GM12891 (cell line): ENCODE data around the gene ELP5.

ENCODE experiments used
- PAX5 ChIP-seq: IDR thresholded peaks from 2 replicates; pipeline ENCODE4 v1.6.1; 2011; ENCODE audit warnings: low read length, moderate library complexity, mild to moderate bottlenecking; ENCODE audit not compliant: insufficient read depth, severe bottlenecking
- POLR2A ChIP-seq: IDR thresholded peaks from 2 replicates; pipeline ENCODE4 v1.6.1; 2011; ENCODE audit warnings: low read depth, low read length, control low read depth
- POLR2AphosphoS5 ChIP-seq: IDR thresholded peaks from 2 replicates; pipeline ENCODE4 v1.6.1; 2011; ENCODE audit warnings: low read depth, low read length, control low read depth
- POU2F2 ChIP-seq: IDR thresholded peaks from 2 replicates; pipeline ENCODE4 v1.6.1; 2011; ENCODE audit warnings: low read depth, mild to moderate bottlenecking, control low read depth, low read length, moderate library complexity
- SPI1 ChIP-seq: IDR thresholded peaks from 2 replicates; pipeline ENCODE4 v1.6.1; 2011; ENCODE audit warnings: low read depth, low read length, control low read depth
- TAF1 ChIP-seq: IDR thresholded peaks from 2 replicates; pipeline ENCODE4 v1.6.1; 2011; ENCODE audit warnings: low read depth, low read length, control low read depth

- no peak for TF ChIP-seq POLR2AphosphoS5
- TF ChIP-seq POLR2A = no peak
- TF ChIP-seq SPI1 = no peak
- no peak for TF ChIP-seq TAF1
- no peak for TF ChIP-seq POU2F2
- TF ChIP-seq PAX5 = no peak
Observed at GRCh38 chr17:7205561-7205960, 46.5 kb upstream of the ELP5 start.
